NT2/D1 (cell line): Measurements from ENCODE around the gene PNRC1.

Experiments
- DNase-seq: peaks from one replicate; pipeline ENCODE4 v3.0.0-alpha.2; 2011; ENCODE audit warnings: low read depth, low spot score
- H3K27me3 ChIP-seq: 2 replicates; pipeline ENCODE4 v1.6.0; 2011; ENCODE audit warnings: mild to moderate bottlenecking; ENCODE audit not compliant: insufficient read length, insufficient read depth
- H3K36me3 ChIP-seq: 2 replicates; pipeline ENCODE4 v1.6.1; 2011; ENCODE audit warnings: mild to moderate bottlenecking, low read length, mixed read lengths; ENCODE audit not compliant: insufficient read depth, insufficient read length
- H3K4me1 ChIP-seq: 2 replicates; pipeline ENCODE4 v1.5.1; 2011; ENCODE audit not compliant: insufficient read depth, insufficient read length
- H3K4me3 ChIP-seq: 2 replicates; pipeline ENCODE4 v1.5.1; 2011; ENCODE audit warnings: low read depth; ENCODE audit not compliant: insufficient read length
- H3K9ac ChIP-seq: 2 replicates; pipeline ENCODE4 v1.6.0; 2011; ENCODE audit warnings: low read depth; ENCODE audit not compliant: insufficient read length
- H3K9me3 ChIP-seq: 2 replicates; pipeline ENCODE4 v1.5.1; 2011; ENCODE audit warnings: mild to moderate bottlenecking, low read length; ENCODE audit not compliant: insufficient read depth
- SUZ12 ChIP-seq: IDR thresholded peaks from 2 replicates; pipeline ENCODE4 v1.6.1; 2011; ENCODE audit not compliant: insufficient read length, insufficient read depth; ENCODE audit errors: extremely low read depth
- YY1 ChIP-seq: IDR thresholded peaks from 2 replicates; pipeline ENCODE4 v1.6.1; 2011; ENCODE audit not compliant: insufficient read length, insufficient read depth
- ZNF274 ChIP-seq: IDR thresholded peaks from 2 replicates; pipeline ENCODE4 v1.6.1; 2011; ENCODE audit warnings: mild to moderate bottlenecking, low read depth, low read length

PNRC1 gene

GRCh38 chr6:89082486-89082891, 1.9 kb downstream of the PNRC1 start:
- TF ChIP-seq YY1 = no peak
- no peak for TF ChIP-seq SUZ12
- TF ChIP-seq ZNF274 = no peak
- no peaks in the 10 kb centered on the region for H3K27me3 ChIP-seq
- H3K4me3 ChIP-seq = peak overlapping the region; percentile 74
- DNase-seq = no peak
- no peaks in the 10 kb centered on the region for H3K9me3 ChIP-seq
- peaks cover 9% of the 10 kb centered on the region for H3K36me3 ChIP-seq
- no peaks in the 10 kb centered on the region for H3K4me1 ChIP-seq
- H3K9ac ChIP-seq = peak overlapping the region; percentile 94

GRCh38 chr6:89084542-89084941, 4.0 kb downstream of the PNRC1 start:
- no peaks in the 10 kb centered on the region for H3K27me3 ChIP-seq
- no peaks in the 10 kb centered on the region for H3K9me3 ChIP-seq
- DNase-seq = no peak
- H3K9ac ChIP-seq = no peak overlapping the region
- TF ChIP-seq SUZ12 (no peak), YY1 (no peak), ZNF274 (no peak)
- no peaks in the 10 kb centered on the region for H3K4me1 ChIP-seq
- H3K36me3 ChIP-seq = peaks cover 9% of the 10 kb centered on the region
- H3K4me3 ChIP-seq = no peak overlapping the region

- TF ChIP-seq SUZ12 (no peak), YY1 (no peak), ZNF274 (no peak)
- Histone ChIP-seq H3K36me3 (peaks cover 9% of the 10 kb centered on the region), H3K9ac (no peak overlapping the region), H3K4me3 (no peak overlapping the region), H3K4me1 (no peaks in the 10 kb centered on the region), H3K27me3 (no peaks in the 10 kb centered on the region), H3K9me3 (no peaks in the 10 kb centered on the region)
- no peak for DNase-seq
Measured at GRCh38 chr6:89084954-89085353, 4.4 kb downstream of the PNRC1 start.

GRCh38 chr6:89085409-89086205, 5.1 kb downstream of the PNRC1 start:
- no peak for DNase-seq
- Histone ChIP-seq H3K27me3 (no peaks in the 10 kb centered on the region), H3K9me3 (no peaks in the 10 kb centered on the region), H3K9ac (no peak overlapping the region), H3K4me1 (no peaks in the 10 kb centered on the region), H3K4me3 (no peak overlapping the region), H3K36me3 (peaks cover 9% of the 10 kb centered on the region)
- TF ChIP-seq SUZ12 (no peak), YY1 (no peak), ZNF274 (no peak)

GRCh38 chr6:89087881-89088280, 7.3 kb downstream of the PNRC1 start:
- TF ChIP-seq SUZ12 (no peak), YY1 (no peak), ZNF274 (no peak)

GRCh38 chr6:89098461-89098860, 17.9 kb downstream of the PNRC1 start:
- H3K9ac ChIP-seq = no peak overlapping the region
- H3K4me3 ChIP-seq = no peak overlapping the region
- no peaks in the 10 kb centered on the region for H3K27me3 ChIP-seq

More at GRCh38 chr6:89087881-89088280, 7.3 kb downstream of the PNRC1 start:
- H3K4me1 ChIP-seq = no peaks in the 10 kb centered on the region
- no peak overlapping the region for H3K4me3 ChIP-seq
- peaks cover 9% of the 10 kb centered on the region for H3K36me3 ChIP-seq
- H3K27me3 ChIP-seq = no peaks in the 10 kb centered on the region
- no peaks in the 10 kb centered on the region for H3K9me3 ChIP-seq
- no peak for DNase-seq
- no peak overlapping the region for H3K9ac ChIP-seq

GRCh38 chr6:89100114-89100513, 19.6 kb downstream of the PNRC1 start:
- H3K4me1 ChIP-seq = no peaks in the 10 kb centered on the region
- H3K4me3 ChIP-seq = no peak overlapping the region
- H3K9ac ChIP-seq = no peak overlapping the region
- TF ChIP-seq ZNF274 (no peak), YY1 (no peak), SUZ12 (no peak)
- H3K36me3 ChIP-seq = peaks cover 12% of the 10 kb centered on the region
- H3K9me3 ChIP-seq = no peaks in the 10 kb centered on the region
- no peak for DNase-seq
- H3K27me3 ChIP-seq = no peaks in the 10 kb centered on the region

More at GRCh38 chr6:89098461-89098860, 17.9 kb downstream of the PNRC1 start:
- TF ChIP-seq YY1 (no peak), ZNF274 (no peak), SUZ12 (no peak)
- no peaks in the 10 kb centered on the region for H3K4me1 ChIP-seq
- H3K9me3 ChIP-seq = no peaks in the 10 kb centered on the region
- no peak for DNase-seq
- H3K36me3 ChIP-seq = peaks cover 6% of the 10 kb centered on the region
